Activated CD8-positive, alpha-beta memory T cell treated with anti-CD3 and anti-CD28 coated beads, Interleukin-2, amount 10 ng/mL, durations not matched to agents 7 days and 5 days (primary cell): ENCODE results near the gene RAPGEF6. TPM values are rescaled to one million over a fixed set of nuclear protein-coding genes. Genes with fewer than 3 reads are reported as not detected.
A peak's percentile ranks its signal among the peaks of the same experiment; 100 is the strongest.
"Not testable (repeated sequence)": the region's sequence is repeated elsewhere in the genome, so short reads cannot be mapped to it uniquely, and the experiment has no call there.

Experiments used
- ATAC-seq: fragments of 150-1000 bp; cut with Tn5 transposase; one replicate; pipeline ENCODE4 v1.10.0; 2021; ENCODE audit warnings: moderate library complexity
- CTCF ChIA-PET: fragments of 350-600 bp; sonication (Branson Sonifier 250); formaldehyde crosslinking; loops from one replicate; lab custom pipeline; 2021; ENCODE audit warnings: antibody characterized with exemption; lab: Charles Lee
- DNase-seq: peaks from one replicate; pipeline ENCODE4 v3.0.0-alpha.2; 2020
- H3K27ac Mint-ChIP-seq: one replicate; pipeline ENCODE4 v1.8.0; 2021; ENCODE audit warnings: mild to moderate bottlenecking, mixed read lengths
- H3K27me3 Mint-ChIP-seq: one replicate; pipeline ENCODE4 v1.8.0; 2021; ENCODE audit warnings: mixed read lengths
- H3K36me3 Mint-ChIP-seq: one replicate; pipeline ENCODE4 v1.8.0; 2021; ENCODE audit warnings: mild to moderate bottlenecking, mixed read lengths
- H3K4me1 Mint-ChIP-seq: one replicate; pipeline ENCODE4 v1.8.0; 2021; ENCODE audit warnings: mixed read lengths
- H3K4me3 Mint-ChIP-seq: one replicate; pipeline ENCODE4 v1.8.0; 2021; ENCODE audit warnings: mild to moderate bottlenecking, moderate library complexity, mixed read lengths
- H3K9me3 Mint-ChIP-seq: one replicate; pipeline ENCODE4 v1.8.0; 2022; ENCODE audit warnings: low read depth, mixed read lengths
- total RNA-seq, 2 experiments: library from RNA; stranded (reverse); gene quantifications; one replicate each; pipeline ENCODE4 v1.2.3, GENCODE V29; 2021

The RAPGEF6 gene
- total RNA-seq, 2 experiments from 2014 or later: 31.3 to 35.2 TPM

DNA sequence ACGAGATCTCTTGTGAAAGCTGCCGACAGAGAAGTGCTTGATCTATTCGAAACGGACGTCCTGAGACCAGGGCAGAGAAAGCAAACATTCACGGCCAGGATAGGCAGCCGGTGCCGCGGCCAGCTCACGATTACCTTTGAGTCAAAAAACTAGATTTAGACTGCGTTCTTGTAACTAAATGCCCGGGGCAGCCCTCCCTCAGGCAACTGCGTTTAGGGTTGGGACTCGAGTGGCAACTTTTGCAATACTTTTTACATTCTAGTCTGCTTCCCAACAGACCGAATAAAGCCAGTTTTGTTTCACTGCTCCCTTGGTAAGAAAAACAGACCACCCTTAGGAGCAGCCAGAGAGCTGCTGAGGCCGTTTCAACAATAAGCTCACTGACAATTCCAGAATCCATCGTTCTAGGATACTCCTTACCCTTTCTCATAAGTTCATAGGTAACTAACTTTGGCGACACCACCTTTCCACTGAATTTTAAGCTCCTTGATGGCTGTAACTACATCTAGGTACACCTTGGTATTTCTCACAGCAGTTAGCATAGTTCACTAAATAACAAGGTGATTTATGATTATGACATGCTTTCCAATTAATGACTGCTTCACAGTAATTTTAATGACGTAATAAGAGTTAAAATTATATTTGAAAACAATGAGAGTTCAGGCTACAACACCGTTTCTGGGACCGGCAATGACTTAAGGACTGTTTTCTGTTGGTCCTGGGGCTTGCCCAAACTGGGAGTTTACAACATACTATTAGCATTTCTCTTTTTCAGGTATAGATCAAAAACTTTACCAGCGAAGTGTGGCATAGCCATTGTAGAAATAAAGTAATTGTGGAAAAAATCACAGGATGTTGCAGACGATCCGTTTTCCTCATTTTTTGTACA lies 899 bp upstream of the RAPGEF6 start:
- CTCF ChIA-PET: interaction anchor here (1.1 to 1.3 kb wide), 3 partner anchors 10 to 372 kb away, joined by 4 to 5 read pairs (median 4); no protein-coding TSS in a partner anchor
- Mint-ChIP-seq H3K9me3 (no peaks in the 10 kb centered on the region), H3K4me1 (peaks cover 21% of the 10 kb centered on the region), H3K27me3 (peaks cover 2% of the 10 kb centered on the region), H3K36me3 (peaks cover 2% of the 10 kb centered on the region), H3K27ac (peak overlapping the region; percentile 98), H3K4me3 (peak overlapping the region; percentile 95)
- no peak for DNase-seq
- no peak for ATAC-seq

DNA sequence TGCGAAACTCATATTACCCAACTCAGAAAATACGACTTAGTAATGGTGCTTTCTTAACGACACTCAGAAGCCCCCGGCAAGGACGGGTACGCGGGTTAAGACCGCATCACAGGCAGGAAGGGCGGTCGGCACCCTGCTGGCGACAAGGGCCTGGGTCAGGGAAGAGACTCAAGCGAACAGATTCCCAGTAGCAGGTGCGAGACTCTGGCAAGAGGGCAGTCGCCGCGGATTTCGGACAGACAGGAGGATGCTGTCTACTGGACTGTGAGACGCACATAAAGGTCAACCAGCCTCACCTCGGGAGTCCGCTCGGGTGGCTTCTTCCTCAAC lies 398 bp downstream of the RAPGEF6 start:
- Mint-ChIP-seq H3K9me3 (no peaks in the 10 kb centered on the region), H3K4me3 (peak overlapping the region; percentile 95), H3K4me1 (peaks cover 17% of the 10 kb centered on the region), H3K27me3 (peaks cover 2% of the 10 kb centered on the region), H3K27ac (peak overlapping the region; percentile 98), H3K36me3 (peaks cover 2% of the 10 kb centered on the region)
- DNase-seq (peak; percentile 85), ATAC-seq (peak; percentile 36)
- CTCF ChIA-PET: interaction anchor here (4.9 kb wide), 1 partner anchor 45 kb away, joined by 22 read pairs; no protein-coding TSS in a partner anchor

DNA sequence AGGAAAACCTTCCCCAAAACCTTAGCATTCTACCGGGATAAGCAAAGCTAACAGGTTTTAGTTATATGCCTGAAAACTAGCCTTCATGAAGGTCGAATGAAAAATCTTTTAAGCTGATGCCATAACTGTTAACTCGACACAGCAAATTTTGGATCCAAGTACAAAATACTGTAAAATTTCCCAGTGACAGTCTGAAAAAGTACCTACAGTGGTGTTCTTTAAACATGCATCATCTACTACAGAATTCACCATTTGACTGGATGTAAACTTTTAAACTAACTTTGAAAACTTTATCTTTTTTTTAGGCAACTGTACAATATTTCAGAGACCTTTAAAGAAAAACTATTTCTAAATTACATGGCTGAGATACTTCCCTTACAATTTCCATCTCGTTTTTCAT lies 791 bp downstream of the RAPGEF6 start:
- Mint-ChIP-seq H3K4me1 (peaks cover 18% of the 10 kb centered on the region), H3K9me3 (no peaks in the 10 kb centered on the region), H3K27me3 (peaks cover 2% of the 10 kb centered on the region), H3K27ac (peak overlapping the region; percentile 98), H3K36me3 (peaks cover 2% of the 10 kb centered on the region), H3K4me3 (peak overlapping the region; percentile 95)
- DNase-seq: no peak
- CTCF ChIA-PET: interaction anchor here (2.5 to 4.9 kb wide), 2 partner anchors 45 to 374 kb away, joined by 8 to 22 read pairs; no protein-coding TSS in a partner anchor
- no peak for ATAC-seq

DNA sequence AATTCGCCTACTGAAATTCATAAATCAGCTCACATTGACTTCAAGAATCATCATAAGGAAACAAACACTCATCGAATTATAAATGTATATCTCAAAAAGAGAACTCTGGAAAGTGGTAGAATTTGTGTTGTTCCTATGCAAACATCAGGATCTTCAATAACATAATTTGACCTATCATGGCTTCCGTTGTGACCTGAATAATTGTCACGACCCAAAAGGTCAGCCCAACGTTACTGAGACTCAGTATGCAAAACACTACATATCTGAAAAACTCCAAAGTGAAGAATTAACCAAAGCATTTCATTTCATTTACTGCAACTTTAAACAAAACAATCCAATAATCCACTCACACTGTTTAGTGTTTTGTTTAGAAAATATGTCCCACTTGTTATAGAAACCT lies 1.2 kb downstream of the RAPGEF6 start:
- ATAC-seq: no peak
- Mint-ChIP-seq H3K27ac (peak overlapping the region; percentile 98), H3K4me3 (peak overlapping the region; percentile 95), H3K4me1 (peaks cover 21% of the 10 kb centered on the region), H3K27me3 (peaks cover 2% of the 10 kb centered on the region), H3K36me3 (peaks cover 5% of the 10 kb centered on the region), H3K9me3 (no peaks in the 10 kb centered on the region)
- CTCF ChIA-PET: interaction anchor here (2.5 to 4.9 kb wide), 2 partner anchors 44 to 374 kb away, joined by 8 to 22 read pairs; no protein-coding TSS in a partner anchor
- DNase-seq: no peak

DNA sequence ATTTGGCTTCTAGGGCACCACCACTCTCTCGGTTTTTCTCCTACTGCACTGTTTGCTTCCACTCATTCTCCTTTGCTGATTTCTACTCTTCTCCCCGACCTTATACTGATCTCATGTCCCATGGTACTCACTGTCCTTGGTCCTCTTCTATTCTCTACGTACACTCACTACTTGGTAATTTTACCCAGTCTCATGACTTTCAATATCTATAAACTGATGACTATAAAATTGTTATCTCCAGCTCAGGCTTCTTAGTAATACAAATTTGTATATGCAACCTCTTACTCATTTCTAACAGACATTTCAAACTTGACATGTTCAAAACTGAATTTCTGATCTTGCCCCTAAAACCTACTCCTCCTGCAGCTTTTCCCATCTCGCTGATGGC lies 4.1 kb downstream of the RAPGEF6 start:
- Mint-ChIP-seq H3K27me3 (peaks cover 2% of the 10 kb centered on the region), H3K36me3 (peaks cover 13% of the 10 kb centered on the region), H3K9me3 (no peaks in the 10 kb centered on the region), H3K4me1 (peaks cover 24% of the 10 kb centered on the region), H3K4me3 (no peak overlapping the region), H3K27ac (no peak overlapping the region)
- ATAC-seq (no peak), DNase-seq (no peak)
- CTCF ChIA-PET: interaction anchor here (1.0 to 4.9 kb wide), 7 partner anchors 10 to 549 kb away, joined by 3 to 22 read pairs (median 3); no protein-coding TSS in a partner anchor

DNA sequence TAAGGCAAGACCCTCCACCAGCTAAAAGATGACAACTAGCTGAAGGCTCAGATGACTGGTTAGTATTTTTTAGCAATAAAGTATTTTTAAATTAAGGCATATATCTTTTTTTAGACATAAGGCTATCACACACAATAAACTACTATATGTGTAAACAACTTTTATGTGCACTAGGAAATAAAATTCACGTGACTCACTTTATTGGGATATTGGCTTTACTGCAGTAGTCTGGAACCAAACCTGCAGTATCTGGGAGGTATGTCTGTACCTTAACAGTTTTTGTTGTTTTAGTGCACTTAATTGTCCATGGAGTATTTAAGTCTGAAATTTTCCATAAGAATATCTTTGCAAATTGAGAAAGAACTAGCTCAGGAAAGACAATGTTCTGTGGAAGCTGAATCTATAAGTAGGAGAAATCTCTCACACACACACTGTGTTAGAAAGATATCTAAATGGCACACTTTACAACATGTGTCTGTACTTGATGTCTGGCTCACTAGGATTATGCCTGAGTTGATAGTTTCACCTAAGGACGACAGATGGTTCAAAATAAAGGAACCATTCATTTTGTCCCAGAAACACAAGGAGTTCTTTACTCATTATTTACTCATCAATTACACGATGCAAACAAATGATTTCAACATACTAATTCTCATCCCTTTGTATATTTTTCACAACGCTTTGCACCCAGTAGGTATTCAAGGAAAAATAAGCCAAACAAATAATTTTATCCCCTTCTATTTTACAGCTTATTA lies 4.6 kb downstream of the RAPGEF6 start:
- DNase-seq (no peak), ATAC-seq (no peak)
- CTCF ChIA-PET: interaction anchor here (1.0 to 4.9 kb wide), 7 partner anchors 10 to 550 kb away, joined by 3 to 22 read pairs (median 3); no protein-coding TSS in a partner anchor
- Mint-ChIP-seq H3K4me1 (peaks cover 25% of the 10 kb centered on the region), H3K27me3 (peaks cover 2% of the 10 kb centered on the region), H3K36me3 (peaks cover 16% of the 10 kb centered on the region), H3K27ac (no peak overlapping the region), H3K9me3 (no peaks in the 10 kb centered on the region), H3K4me3 (no peak overlapping the region)

DNA sequence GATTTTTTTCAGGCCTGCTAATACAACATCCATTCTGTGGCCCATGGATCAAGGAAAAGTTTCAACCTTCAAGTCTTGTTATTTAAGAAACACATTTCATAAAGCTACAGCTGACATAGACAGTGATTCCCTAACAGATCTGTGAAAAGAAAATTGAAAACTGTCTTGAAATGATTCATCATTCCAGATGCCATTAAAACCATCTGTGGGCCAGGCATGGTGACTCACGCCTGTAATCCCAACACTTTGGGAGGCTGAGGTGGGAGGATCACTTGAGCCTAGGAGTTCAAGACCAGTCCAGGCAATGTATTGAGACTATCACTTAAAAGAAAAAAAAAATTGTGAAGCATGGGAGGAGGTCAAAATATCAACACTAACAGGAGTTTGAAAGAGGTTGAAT lies 6.0 kb downstream of the RAPGEF6 start:
- CTCF ChIA-PET: interaction anchor here (1.0 kb wide), 1 partner anchor 379 kb away, joined by 4 read pairs; no protein-coding TSS in a partner anchor

DNA sequence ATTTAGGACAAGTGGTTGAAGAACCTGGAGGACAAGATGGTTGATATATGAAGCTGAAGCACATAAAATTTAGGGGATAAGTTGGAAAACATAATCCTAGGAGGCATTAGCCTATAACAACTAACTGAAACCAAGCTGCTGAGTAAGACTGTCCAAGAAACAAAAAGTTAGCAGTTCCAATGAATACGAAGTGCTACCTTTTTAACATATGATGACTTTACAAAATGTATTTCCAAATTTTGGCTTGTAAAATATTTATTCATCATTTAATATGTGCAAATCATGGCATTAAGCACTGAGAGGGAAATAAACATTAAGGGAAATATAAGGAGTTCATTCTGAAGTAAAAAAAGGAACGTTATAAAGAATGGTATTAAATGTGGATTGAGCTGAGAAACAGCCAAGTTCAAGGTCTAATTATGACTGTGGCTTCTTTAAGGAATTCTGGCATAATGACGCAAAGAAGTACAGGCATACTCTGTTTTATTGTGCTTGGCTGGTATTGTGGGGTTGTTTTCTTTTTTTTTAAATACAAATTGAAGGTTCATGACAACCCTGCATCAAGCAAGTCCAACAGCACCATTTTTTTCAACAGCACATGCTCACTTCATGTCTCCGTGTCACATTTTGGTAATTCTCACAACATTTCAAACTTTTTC lies 7.7 kb downstream of the RAPGEF6 start:
- peaks cover 29% of the 10 kb centered on the region for H3K4me1 Mint-ChIP-seq
- H3K36me3 Mint-ChIP-seq: peaks cover 33% of the 10 kb centered on the region
- no peak overlapping the region for H3K4me3 Mint-ChIP-seq
- no peaks in the 10 kb centered on the region for H3K9me3 Mint-ChIP-seq
- ATAC-seq (no peak), DNase-seq (no peak)
- H3K27me3 Mint-ChIP-seq: no peaks in the 10 kb centered on the region
- CTCF ChIA-PET: interaction anchor here (0.9 kb wide), 1 partner anchor 563 kb away, joined by 3 read pairs; no protein-coding TSS in a partner anchor
- no peak overlapping the region for H3K27ac Mint-ChIP-seq

More for the DNA sequence above, 6.0 kb downstream of the RAPGEF6 start:
- H3K27ac Mint-ChIP-seq: no peak overlapping the region
- H3K36me3 Mint-ChIP-seq: peaks cover 23% of the 10 kb centered on the region
- no peaks in the 10 kb centered on the region for H3K9me3 Mint-ChIP-seq
- no peaks in the 10 kb centered on the region for H3K27me3 Mint-ChIP-seq
- H3K4me1 Mint-ChIP-seq: peaks cover 26% of the 10 kb centered on the region
- DNase-seq (no peak), ATAC-seq (no peak)
- no peak overlapping the region for H3K4me3 Mint-ChIP-seq

DNA sequence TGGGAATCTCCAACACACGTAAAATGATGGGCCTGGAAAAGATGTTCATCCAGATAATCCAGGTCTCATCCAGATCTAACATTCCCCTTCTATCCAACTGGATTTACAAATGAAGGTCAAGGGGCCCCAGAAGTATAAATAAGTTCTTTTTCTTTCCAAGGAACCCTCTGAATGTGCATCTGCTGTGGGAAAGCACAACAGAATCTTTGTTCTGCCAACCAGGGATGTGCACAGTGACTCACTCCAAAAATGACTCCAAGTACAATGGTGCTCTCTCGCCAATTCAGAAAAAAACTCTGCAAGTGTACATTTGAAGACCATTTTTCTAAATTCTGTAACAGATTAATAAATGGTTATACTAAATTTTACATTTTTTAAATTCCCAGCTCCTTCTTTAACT lies 12.4 kb downstream of the RAPGEF6 start:
- H3K27me3 Mint-ChIP-seq: no peaks in the 10 kb centered on the region
- H3K4me3 Mint-ChIP-seq: no peak overlapping the region
- CTCF ChIA-PET: no interaction called here
- peaks cover 16% of the 10 kb centered on the region for H3K4me1 Mint-ChIP-seq
- DNase-seq: no peak
- H3K9me3 Mint-ChIP-seq: no peaks in the 10 kb centered on the region
- H3K27ac Mint-ChIP-seq: no peak overlapping the region
- H3K36me3 Mint-ChIP-seq: peaks cover 30% of the 10 kb centered on the region
- no peak for ATAC-seq

DNA sequence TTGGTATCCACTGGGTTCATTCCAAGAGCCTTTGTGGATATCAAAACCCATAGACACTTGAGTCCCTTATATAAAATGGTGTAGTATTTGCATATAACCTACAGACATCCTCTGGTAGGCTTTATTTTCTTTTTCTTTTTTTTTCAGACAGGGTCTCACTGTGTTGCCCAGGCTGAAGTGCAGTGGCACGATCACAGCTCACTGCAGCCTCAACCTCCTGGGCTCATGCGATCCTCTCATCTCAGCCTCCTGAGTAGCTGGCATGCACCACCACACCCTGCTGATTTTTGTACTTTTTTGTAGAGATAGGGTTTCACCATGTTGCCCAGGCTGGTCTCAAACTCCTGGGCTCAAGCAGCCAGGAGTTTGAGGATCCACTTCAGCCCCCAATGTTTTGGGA lies 13.9 kb downstream of the RAPGEF6 start:
- CTCF ChIA-PET: interaction anchor here (1.0 kb wide), 1 partner anchor 10 kb away, joined by 3 read pairs; no protein-coding TSS in a partner anchor
- H3K4me1 Mint-ChIP-seq: peaks cover 15% of the 10 kb centered on the region
- not testable (repeated sequence) for H3K27me3 Mint-ChIP-seq

DNA sequence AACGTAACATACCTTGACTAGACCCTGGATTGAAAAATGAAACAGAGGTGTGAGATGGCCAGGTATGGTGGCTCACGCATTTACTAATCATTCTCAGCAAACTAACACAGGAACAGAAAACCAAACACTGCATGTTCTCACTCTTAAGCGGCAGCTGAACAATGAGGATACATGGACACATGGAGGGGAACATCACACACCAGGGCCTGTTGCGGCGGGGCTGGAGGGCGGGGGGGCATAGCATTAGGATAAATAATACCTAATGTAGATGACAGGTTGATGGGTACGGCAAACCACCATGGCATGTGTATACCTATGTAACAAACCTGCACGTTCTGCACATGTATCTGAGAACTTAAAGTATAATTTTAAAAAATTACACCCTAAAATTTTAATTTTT lies 15.9 kb downstream of the RAPGEF6 start:
- CTCF ChIA-PET: no interaction called here
- Mint-ChIP-seq H3K27me3 (no peaks in the 10 kb centered on the region), H3K9me3 (peaks cover 2% of the 10 kb centered on the region), H3K27ac (no peak overlapping the region), H3K4me1 (peaks cover 14% of the 10 kb centered on the region), H3K4me3 (no peak overlapping the region), H3K36me3 (peaks cover 40% of the 10 kb centered on the region)
- DNase-seq (no peak), ATAC-seq (no peak)

More for the DNA sequence above, 13.9 kb downstream of the RAPGEF6 start:
- peaks cover 37% of the 10 kb centered on the region for H3K36me3 Mint-ChIP-seq
- H3K9me3 Mint-ChIP-seq, H3K4me3 Mint-ChIP-seq, H3K27ac Mint-ChIP-seq, DNase-seq, ATAC-seq: not testable (repeated sequence)

DNA sequence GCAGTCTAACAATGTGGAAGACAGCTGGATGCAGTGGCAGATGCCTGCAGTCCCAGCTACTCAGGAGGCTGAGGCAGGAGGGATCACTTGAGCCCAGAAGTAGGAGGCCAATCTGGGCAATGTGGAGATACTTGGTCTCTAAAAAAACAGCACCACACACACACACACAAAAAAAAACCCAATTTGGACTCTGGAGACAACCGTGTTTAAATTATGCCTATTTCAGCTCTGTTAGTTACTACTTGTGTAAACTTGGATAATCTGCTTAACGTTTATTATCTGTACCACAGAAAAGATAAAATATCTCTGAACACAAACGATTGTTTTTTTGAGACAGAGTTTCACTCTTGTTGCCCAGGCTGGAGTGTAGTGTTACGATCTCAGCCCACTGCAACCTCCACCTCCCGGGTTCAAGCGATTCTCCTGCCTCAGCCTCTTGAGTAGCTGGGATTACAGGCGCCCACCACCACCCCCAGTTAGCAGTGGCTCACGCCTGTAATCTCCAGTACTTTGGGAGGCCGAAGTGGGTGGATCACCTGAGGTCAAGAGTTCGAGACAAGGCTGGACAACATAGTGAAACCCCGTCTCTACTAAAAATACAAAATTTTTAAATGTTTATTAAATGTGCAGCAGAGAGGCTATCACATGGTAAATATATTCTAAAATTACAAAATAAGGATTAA lies 17.7 kb downstream of the RAPGEF6 start:
- DNase-seq (no peak), ATAC-seq (no peak)
- Mint-ChIP-seq H3K4me3 (no peak overlapping the region), H3K4me1 (peaks cover 11% of the 10 kb centered on the region), H3K9me3 (peaks cover 2% of the 10 kb centered on the region), H3K36me3 (peaks cover 34% of the 10 kb centered on the region), H3K27ac (no peak overlapping the region), H3K27me3 (no peaks in the 10 kb centered on the region)
- CTCF ChIA-PET: no interaction called here
